ENCODE measurements around the gene RAB3C. TPM values are rescaled to one million over a fixed set of nuclear protein-coding genes. Genes with fewer than 3 reads are reported as not detected.

RAB3C gene
- total and polyA plus RNA-seq, 12 donors, result 0.08 to 4.9 (median 0.37) TPM

DNA sequence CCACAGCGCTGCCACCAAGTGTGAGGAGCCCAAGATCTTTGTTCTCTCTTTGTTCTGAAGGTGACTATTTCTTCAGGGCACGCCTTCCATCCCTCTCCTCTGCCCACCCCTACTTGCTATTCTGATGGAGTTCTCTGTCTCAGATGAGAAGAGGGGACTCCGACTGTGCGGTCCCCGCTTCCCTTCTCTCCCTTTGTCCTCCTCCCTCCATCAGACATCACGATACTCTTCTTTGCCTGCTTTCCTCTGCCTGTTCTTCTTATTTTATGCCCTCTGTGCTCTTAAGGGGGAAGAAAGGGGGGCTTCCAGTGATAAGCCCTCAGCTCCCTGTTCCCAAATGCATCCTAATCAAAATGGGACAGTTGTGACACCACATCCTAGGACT, 307.8 kb downstream of the RAB3C start:
- TF ChIP-seq, protein P1, sequence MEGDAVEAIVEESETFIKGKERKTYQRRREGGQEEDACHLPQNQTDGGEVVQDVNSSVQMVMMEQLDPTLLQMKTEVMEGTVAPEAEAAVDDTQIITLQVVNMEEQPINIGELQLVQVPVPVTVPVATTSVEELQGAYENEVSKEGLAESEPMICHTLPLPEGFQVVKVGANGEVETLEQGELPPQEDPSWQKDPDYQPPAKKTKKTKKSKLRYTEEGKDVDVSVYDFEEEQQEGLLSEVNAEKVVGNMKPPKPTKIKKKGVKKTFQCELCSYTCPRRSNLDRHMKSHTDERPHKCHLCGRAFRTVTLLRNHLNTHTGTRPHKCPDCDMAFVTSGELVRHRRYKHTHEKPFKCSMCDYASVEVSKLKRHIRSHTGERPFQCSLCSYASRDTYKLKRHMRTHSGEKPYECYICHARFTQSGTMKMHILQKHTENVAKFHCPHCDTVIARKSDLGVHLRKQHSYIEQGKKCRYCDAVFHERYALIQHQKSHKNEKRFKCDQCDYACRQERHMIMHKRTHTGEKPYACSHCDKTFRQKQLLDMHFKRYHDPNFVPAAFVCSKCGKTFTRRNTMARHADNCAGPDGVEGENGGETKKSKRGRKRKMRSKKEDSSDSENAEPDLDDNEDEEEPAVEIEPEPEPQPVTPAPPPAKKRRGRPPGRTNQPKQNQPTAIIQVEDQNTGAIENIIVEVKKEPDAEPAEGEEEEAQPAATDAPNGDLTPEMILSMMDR (IDR thresholded peaks at IDR 0.05), result no peak
- Histone ChIP-seq H3K36me3 (no peaks in the 10 kb centered on the region), H3K9me3 (no peaks in the 10 kb centered on the region), H3K4me3 (no peak overlapping the region), H3K27ac (peak overlapping the region in 7 of 10 donors; percentile 20 to 73 (median 60)), H3K4me1 (peaks cover 0 to 25% (median 8%) of the 10 kb centered on the region in 9 donors), H3K27me3 (no peaks in the 10 kb centered on the region)
- WGBS, 2 donors, result 82 to 86% methylated on average over 6 of the region's 6 CpGs
- DNase-seq, result no peak
- ATAC-seq, result peak in 2 of 8 donors; percentile 2 to 4
- intact Hi-C loops (cut with DNase I), result loop anchor here in 9 of 10 donors (2.0 to 10.0 kb wide), 11 partner anchors 102 to 494 kb away; no protein-coding TSS in a partner anchor

DNA sequence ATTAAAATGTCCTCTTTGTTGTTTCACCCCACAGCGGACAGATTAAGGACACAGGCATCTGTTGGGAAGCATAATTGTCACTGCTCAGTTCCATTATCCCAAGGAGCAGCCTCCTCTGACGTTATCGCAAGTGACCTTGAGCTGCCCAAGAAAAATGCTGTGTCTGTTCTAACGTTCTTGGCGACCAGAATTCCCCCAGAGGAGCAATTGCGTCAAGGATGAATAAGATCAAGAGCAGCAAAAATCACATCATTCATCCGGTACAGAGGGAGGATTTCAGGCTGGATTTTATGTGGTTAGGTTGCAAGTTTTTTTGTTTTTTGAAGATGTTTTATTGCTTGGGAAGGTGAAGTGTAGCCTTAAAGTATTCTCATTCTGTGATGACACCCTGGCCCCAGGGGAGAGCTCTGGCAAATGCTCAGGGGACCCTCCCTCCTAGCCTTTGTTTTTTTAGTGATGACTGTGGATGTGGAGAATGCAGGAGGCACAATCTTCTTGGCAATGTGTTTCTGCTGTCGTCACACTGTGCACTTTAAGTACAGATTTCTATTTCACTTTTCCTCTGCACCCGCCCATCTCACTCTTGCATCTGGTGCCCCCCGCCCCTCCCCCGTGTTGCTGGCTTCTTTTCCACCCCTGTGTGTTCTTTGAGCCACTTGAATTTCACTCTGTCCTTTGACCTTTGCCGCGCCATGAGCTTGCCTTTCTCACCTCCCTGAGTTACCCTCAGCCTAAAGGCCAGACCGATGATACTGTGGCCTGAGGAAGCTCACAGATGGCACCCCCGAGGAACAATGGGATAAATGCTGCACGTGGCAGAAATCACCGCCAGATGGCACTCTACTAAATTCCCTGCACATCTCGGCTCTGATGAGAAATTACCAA, 308.5 kb downstream of the RAB3C start:
- ATAC-seq (peak; percentile 30 to 73 (median 62)), DNase-seq (peak; percentile 63 to 67)
- Histone ChIP-seq H3K4me3 (no peak overlapping the region), H3K36me3 (no peaks in the 10 kb centered on the region), H3K4me1 (peaks cover 0 to 25% (median 8%) of the 10 kb centered on the region in 9 donors), H3K9me3 (no peaks in the 10 kb centered on the region), H3K27me3 (no peaks in the 10 kb centered on the region), H3K27ac (peak overlapping the region in 7 of 10 donors; percentile 20 to 73 (median 60))
- intact Hi-C loops (cut with DNase I), result loop anchor here in 9 of 10 donors (2.0 to 10.0 kb wide), 11 partner anchors 101 to 493 kb away; no protein-coding TSS in a partner anchor
- WGBS, 2 donors, result 22 to 25% methylated on average over 18 of the region's 18 CpGs
- TF ChIP-seq, protein P1 (IDR thresholded peaks at IDR 0.05), result peak; percentile 52 to 83 (median 75)

DNA sequence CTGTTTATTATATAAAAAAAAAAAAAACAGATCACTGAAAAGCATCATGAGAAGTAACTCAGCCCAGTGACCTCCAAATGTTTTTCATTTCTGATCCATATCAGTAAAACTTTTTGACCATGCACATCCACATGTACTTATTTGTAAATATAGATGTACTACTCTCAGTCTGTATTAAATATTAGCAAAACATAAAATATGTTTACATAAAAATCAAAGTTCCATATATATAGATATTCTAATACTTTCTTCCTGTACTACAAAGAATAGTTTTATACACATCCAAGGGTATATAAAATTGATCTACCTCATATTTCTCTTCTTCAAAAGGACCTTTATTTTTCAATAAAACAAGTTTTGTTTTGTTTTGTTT, 309.1 kb downstream of the RAB3C start:
- intact Hi-C loops (cut with DNase I), result loop anchor here (2.0 to 10.0 kb wide), 11 partner anchors 100 to 493 kb away; no protein-coding TSS in a partner anchor
- H3K36me3 ChIP-seq, result no peaks in the 10 kb centered on the region
- H3K4me1 ChIP-seq, result peaks cover 0 to 23% (median 5%) of the 10 kb centered on the region in 9 donors
- TF ChIP-seq, protein P1 (IDR thresholded peaks at IDR 0.05), result peak in 2 of 9 donors; percentile 6 to 23
- no peak overlapping the region for H3K4me3 ChIP-seq
- DNase-seq, result no peak
- peak overlapping the region in 4 of 10 donors; percentile 46 to 73 (median 52) for H3K27ac ChIP-seq
- no peaks in the 10 kb centered on the region for H3K27me3 ChIP-seq
- no peak for ATAC-seq
- no peaks in the 10 kb centered on the region for H3K9me3 ChIP-seq

DNA sequence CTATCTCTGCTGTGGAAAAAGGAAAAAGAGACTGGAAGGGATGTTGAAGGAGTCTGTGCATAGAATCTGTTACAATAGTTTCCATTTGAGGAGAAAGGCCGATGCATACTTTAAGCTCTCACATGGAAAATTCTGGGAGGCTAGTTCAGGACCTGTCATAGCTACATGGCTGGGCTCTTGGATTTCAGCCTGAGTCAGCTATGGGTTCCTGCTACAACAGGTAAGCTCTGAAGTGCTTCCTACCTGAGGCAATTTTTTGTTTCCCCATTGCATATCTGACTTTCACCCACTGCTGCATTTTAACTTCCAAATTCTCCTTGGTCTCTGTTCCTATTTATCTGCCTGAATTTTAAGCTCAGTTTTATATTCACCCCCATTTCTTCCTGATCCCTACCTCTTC, 310.7 kb downstream of the RAB3C start:
- Histone ChIP-seq H3K36me3 (no peaks in the 10 kb centered on the region), H3K27ac (no peak overlapping the region), H3K4me3 (no peak overlapping the region), H3K9me3 (no peaks in the 10 kb centered on the region), H3K27me3 (no peaks in the 10 kb centered on the region), H3K4me1 (peaks cover 0 to 23% (median 5%) of the 10 kb centered on the region in 9 donors)
- DNase-seq (no peak), ATAC-seq (no peak)
- TF ChIP-seq, protein P1 (IDR thresholded peaks at IDR 0.05), result no peak
- intact Hi-C loops (cut with DNase I), result loop anchor here in 8 of 10 donors (2.0 to 10.0 kb wide), 9 partner anchors 99 to 491 kb away; no protein-coding TSS in a partner anchor
- WGBS, 2 donors, result 78 to 82% methylated on average over 1 of the region's 1 CpG

Data from heart right ventricle (tissue), 16 donors.